Activated T-helper 17 cell treated with anti-CD3 and anti-CD28 coated beads, Interleukin-2, amount 50 U/mL, for 72 hours (primary cell): Measurements from ENCODE around the gene TMPRSS9. TPM values are rescaled to one million over a fixed set of nuclear protein-coding genes. Genes with fewer than 3 reads are reported as not detected.
"Not testable (repeated sequence)": the region's sequence is repeated elsewhere in the genome, so short reads cannot be mapped to it uniquely, and the experiment has no call there.

Source experiments
- ATAC-seq: fragments of 150-1000 bp; cut with Tn5 transposase; replicated peaks from 2 replicates; pipeline ENCODE4 v1.10.0; 2021; ENCODE audit warnings: mild to moderate bottlenecking, moderate library complexity
- H3K27ac Mint-ChIP-seq: one replicate; pipeline ENCODE4 v1.8.0; 2022; ENCODE audit warnings: mixed read lengths
- H3K27me3 Mint-ChIP-seq: one replicate; pipeline ENCODE4 v1.8.0; 2022; ENCODE audit warnings: mixed read lengths
- H3K36me3 Mint-ChIP-seq: one replicate; pipeline ENCODE4 v1.8.0; 2022; ENCODE audit warnings: low read depth, mild to moderate bottlenecking, mixed read lengths
- H3K4me1 Mint-ChIP-seq: one replicate; pipeline ENCODE4 v1.8.0; 2022; ENCODE audit warnings: mixed read lengths
- H3K4me3 Mint-ChIP-seq: one replicate; pipeline ENCODE4 v1.8.0; 2022; ENCODE audit warnings: mild to moderate bottlenecking, mixed read lengths
- H3K9me3 Mint-ChIP-seq: one replicate; pipeline ENCODE4 v1.8.0; 2022; ENCODE audit warnings: mixed read lengths
- total RNA-seq, 2 donors: library from RNA; stranded (reverse); gene quantifications; one replicate each; pipeline ENCODE4 v1.2.3, GENCODE V29; 2022

Gene TMPRSS9
- total RNA-seq, 2 donors from 2014 or later: not detected

GRCh38 chr19:2460245-2460644, 100.2 kb downstream of the TMPRSS9 start:
- ATAC-seq: no peak
- H3K27ac Mint-ChIP-seq: no peak overlapping the region
- no peaks in the 10 kb centered on the region for H3K36me3 Mint-ChIP-seq
- no peaks in the 10 kb centered on the region for H3K4me1 Mint-ChIP-seq
- no peaks in the 10 kb centered on the region for H3K9me3 Mint-ChIP-seq
- H3K27me3 Mint-ChIP-seq: no peaks in the 10 kb centered on the region
- peak overlapping the region; percentile 7 for H3K4me3 Mint-ChIP-seq

GRCh38 chr19:2461751-2462634, 101.9 kb downstream of the TMPRSS9 start:
- Mint-ChIP-seq H3K4me3 (peak overlapping the region; percentile 85), H3K27ac (peak overlapping the region; percentile 23), H3K27me3 (no peaks in the 10 kb centered on the region), H3K36me3 (no peaks in the 10 kb centered on the region), H3K9me3 (no peaks in the 10 kb centered on the region), H3K4me1 (no peaks in the 10 kb centered on the region)
- peak; percentile 84 for ATAC-seq

- H3K36me3 Mint-ChIP-seq: no peaks in the 10 kb centered on the region
These were observed 102.8 kb downstream of the TMPRSS9 start for GRCh38 chr19:2462635-2463421.

GRCh38 chr19:2463694-2464093, 103.6 kb downstream of the TMPRSS9 start:
- not testable (repeated sequence) for ATAC-seq, H3K4me3 Mint-ChIP-seq, H3K4me1 Mint-ChIP-seq, H3K36me3 Mint-ChIP-seq, H3K9me3 Mint-ChIP-seq, H3K27me3 Mint-ChIP-seq, H3K27ac Mint-ChIP-seq

More at GRCh38 chr19:2462635-2463421, 102.8 kb downstream of the TMPRSS9 start:
- Mint-ChIP-seq H3K4me1 (no peaks in the 10 kb centered on the region), H3K27ac (no peak overlapping the region), H3K9me3 (no peaks in the 10 kb centered on the region), H3K27me3 (no peaks in the 10 kb centered on the region), H3K4me3 (peak overlapping the region; percentile 85)
- no peak for ATAC-seq

- H3K4me1 Mint-ChIP-seq: peaks cover 3% of the 10 kb centered on the region
- no peaks in the 10 kb centered on the region for H3K27me3 Mint-ChIP-seq
- H3K27ac Mint-ChIP-seq: no peak overlapping the region
- no peak overlapping the region for H3K4me3 Mint-ChIP-seq
- no peaks in the 10 kb centered on the region for H3K36me3 Mint-ChIP-seq
- H3K9me3 Mint-ChIP-seq: no peaks in the 10 kb centered on the region
- no peak for ATAC-seq
These were observed 104.3 kb downstream of the TMPRSS9 start for GRCh38 chr19:2464389-2464788.

- Mint-ChIP-seq H3K9me3 (no peaks in the 10 kb centered on the region), H3K4me3 (no peak overlapping the region), H3K36me3 (no peaks in the 10 kb centered on the region), H3K27me3 (no peaks in the 10 kb centered on the region), H3K27ac (no peak overlapping the region), H3K4me1 (peaks cover 8% of the 10 kb centered on the region)
- no peak for ATAC-seq
These were observed 108.5 kb downstream of the TMPRSS9 start for GRCh38 chr19:2468596-2468995.

GRCh38 chr19:2469102-2469914, 109.2 kb downstream of the TMPRSS9 start:
- Mint-ChIP-seq H3K27ac (peak overlapping the region; percentile 35), H3K4me3 (peak overlapping the region; percentile 51), H3K4me1 (peaks cover 8% of the 10 kb centered on the region), H3K36me3 (no peaks in the 10 kb centered on the region), H3K27me3 (no peaks in the 10 kb centered on the region), H3K9me3 (no peaks in the 10 kb centered on the region)
- peak; percentile 95 for ATAC-seq

GRCh38 chr19:2469915-2470200, 109.8 kb downstream of the TMPRSS9 start:
- H3K27me3 Mint-ChIP-seq, H3K4me1 Mint-ChIP-seq, ATAC-seq, H3K36me3 Mint-ChIP-seq, H3K27ac Mint-ChIP-seq, H3K9me3 Mint-ChIP-seq: not testable (repeated sequence)
- H3K4me3 Mint-ChIP-seq: peak overlapping the region; percentile 51

GRCh38 chr19:2474232-2475017, 114.4 kb downstream of the TMPRSS9 start:
- peak; percentile 40 for ATAC-seq
- H3K27ac Mint-ChIP-seq: peak overlapping the region; percentile 98
- H3K4me3 Mint-ChIP-seq: peak overlapping the region; percentile 98
- H3K36me3 Mint-ChIP-seq: peaks cover 38% of the 10 kb centered on the region
- no peaks in the 10 kb centered on the region for H3K27me3 Mint-ChIP-seq
- no peaks in the 10 kb centered on the region for H3K9me3 Mint-ChIP-seq
- H3K4me1 Mint-ChIP-seq: peaks cover 12% of the 10 kb centered on the region

GRCh38 chr19:2475018-2475701, 115.1 kb downstream of the TMPRSS9 start:
- H3K9me3 Mint-ChIP-seq: no peaks in the 10 kb centered on the region
- peak overlapping the region; percentile 98 for H3K27ac Mint-ChIP-seq
- no peaks in the 10 kb centered on the region for H3K27me3 Mint-ChIP-seq
- peaks cover 38% of the 10 kb centered on the region for H3K36me3 Mint-ChIP-seq
- peak overlapping the region; percentile 98 for H3K4me3 Mint-ChIP-seq
- peak; percentile 40 for ATAC-seq
- peaks cover 8% of the 10 kb centered on the region for H3K4me1 Mint-ChIP-seq

Other genes starting within 250 kb of the TMPRSS9 start
- gene AP3D1, start 208.7 kb upstream of the TMPRSS9 start, total RNA-seq: 100 to 1,000 TPM in 1 of 2 donors, 10 to 100 TPM in 1; 83.6 to 108 TPM
- gene DOT1L, start 196.3 kb upstream of the TMPRSS9 start, total RNA-seq: 100 to 1,000 TPM in 1 of 2 donors, 10 to 100 TPM in 1; 76.6 to 114 TPM
- gene PLEKHJ1, start 123.9 kb upstream of the TMPRSS9 start, total RNA-seq: 10 to 100 TPM; 45.8 to 74.8 TPM
- gene SF3A2, start 123.4 kb upstream of the TMPRSS9 start, total RNA-seq: 100 to 1,000 TPM in 1 of 2 donors, 10 to 100 TPM in 1; 99.5 to 119 TPM
- gene AMH, start 110.9 kb upstream of the TMPRSS9 start, total RNA-seq: 1 to 10 TPM; 2.0 to 6.1 TPM
- gene JSRP1, start 103.8 kb upstream of the TMPRSS9 start, total RNA-seq: 1 to 10 TPM in 1 of 2 donors, under 1 TPM in 1; 0.61 to 1.0 TPM
- gene PEAK3, start 78.1 kb upstream of the TMPRSS9 start, total RNA-seq: under 1 TPM; 0.09 to 0.32 TPM
- gene LINGO3, start 52.1 kb upstream of the TMPRSS9 start, total RNA-seq: under 1 TPM in 1 of 2 donors, not detected in 1; 0.17 TPM
- gene LSM7, start 31.7 kb upstream of the TMPRSS9 start, total RNA-seq: 100 to 1,000 TPM in 1 of 2 donors, 10 to 100 TPM in 1; 96.2 to 140 TPM
- gene SPPL2B, start 31.6 kb upstream of the TMPRSS9 start, total RNA-seq: 10 to 100 TPM; 23.7 to 46.5 TPM
- 100 to 1,000 TPM in 1 of 2 donors, 10 to 100 TPM in 1; 51.0 to 140 TPM for gene TIMM13, start 67.3 kb downstream of the TMPRSS9 start, total RNA-seq
- 10 to 100 TPM; 63.3 to 98.7 TPM for gene LMNB2, start 96.7 kb downstream of the TMPRSS9 start, total RNA-seq
- 10 to 100 TPM; 40.6 to 80.0 TPM for gene GADD45B, start 115.9 kb downstream of the TMPRSS9 start, total RNA-seq